Neural cell (in vitro differentiated cells): ENCODE measurements around the gene MAD2L1.

ENCODE experiments used
- EZH2 ChIP-seq: fragments of 200-600, 300-800 bp; shearing (Covaris generic), sonication (generic); IDR thresholded peaks from 2 replicates; pipeline ENCODE4 v1.6.1; 2014; ENCODE audit warnings: antibody characterized with exemption, low read length, borderline replicate concordance, mild to moderate bottlenecking; ENCODE audit not compliant: insufficient read depth, poor library complexity, severe bottlenecking
- POLR2AphosphoS5 ChIP-seq: IDR thresholded peaks from 2 replicates; pipeline ENCODE4 v1.6.1; 2012
- TAF1 ChIP-seq: IDR thresholded peaks from 2 replicates; pipeline ENCODE4 v1.6.1; 2012; ENCODE audit warnings: low read depth
- TF ChIP-seq, protein P1 (sequence below): fragments of 450-650 bp; IDR thresholded peaks from 2 replicates; pipeline ENCODE4 v1.5.1; 2014; ENCODE audit warnings: antibody characterized with exemption, mild to moderate bottlenecking, moderate library complexity; ENCODE audit not compliant: poor library complexity, severe bottlenecking
- TF ChIP-seq, protein P2 (sequence below): IDR thresholded peaks from 2 replicates; pipeline ENCODE4 v1.6.1; 2012; ENCODE audit warnings: borderline replicate concordance

DNA sequence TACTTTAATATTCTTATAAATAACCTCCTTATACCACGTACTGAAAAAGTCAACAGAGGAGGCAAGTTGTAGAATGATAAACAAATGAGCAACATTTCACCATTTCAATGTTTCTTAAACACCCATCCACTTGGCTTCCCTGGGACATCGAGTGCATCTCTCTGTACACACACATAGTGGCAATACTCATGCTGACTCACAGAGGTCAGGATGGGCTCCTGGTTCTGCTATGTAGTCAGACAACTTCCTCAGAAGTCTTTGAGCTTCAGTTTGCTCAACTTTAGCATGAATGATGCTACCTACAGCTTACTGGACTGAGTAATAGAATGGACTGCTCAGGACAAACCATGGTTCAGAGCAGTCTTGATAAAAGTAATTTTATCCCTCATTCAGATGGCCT lies 56.9 kb downstream of the MAD2L1 start:
- TF ChIP-seq, protein P1, sequence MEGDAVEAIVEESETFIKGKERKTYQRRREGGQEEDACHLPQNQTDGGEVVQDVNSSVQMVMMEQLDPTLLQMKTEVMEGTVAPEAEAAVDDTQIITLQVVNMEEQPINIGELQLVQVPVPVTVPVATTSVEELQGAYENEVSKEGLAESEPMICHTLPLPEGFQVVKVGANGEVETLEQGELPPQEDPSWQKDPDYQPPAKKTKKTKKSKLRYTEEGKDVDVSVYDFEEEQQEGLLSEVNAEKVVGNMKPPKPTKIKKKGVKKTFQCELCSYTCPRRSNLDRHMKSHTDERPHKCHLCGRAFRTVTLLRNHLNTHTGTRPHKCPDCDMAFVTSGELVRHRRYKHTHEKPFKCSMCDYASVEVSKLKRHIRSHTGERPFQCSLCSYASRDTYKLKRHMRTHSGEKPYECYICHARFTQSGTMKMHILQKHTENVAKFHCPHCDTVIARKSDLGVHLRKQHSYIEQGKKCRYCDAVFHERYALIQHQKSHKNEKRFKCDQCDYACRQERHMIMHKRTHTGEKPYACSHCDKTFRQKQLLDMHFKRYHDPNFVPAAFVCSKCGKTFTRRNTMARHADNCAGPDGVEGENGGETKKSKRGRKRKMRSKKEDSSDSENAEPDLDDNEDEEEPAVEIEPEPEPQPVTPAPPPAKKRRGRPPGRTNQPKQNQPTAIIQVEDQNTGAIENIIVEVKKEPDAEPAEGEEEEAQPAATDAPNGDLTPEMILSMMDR: no peak
- TF ChIP-seq EZH2: no peak
- TF ChIP-seq, protein P2, sequence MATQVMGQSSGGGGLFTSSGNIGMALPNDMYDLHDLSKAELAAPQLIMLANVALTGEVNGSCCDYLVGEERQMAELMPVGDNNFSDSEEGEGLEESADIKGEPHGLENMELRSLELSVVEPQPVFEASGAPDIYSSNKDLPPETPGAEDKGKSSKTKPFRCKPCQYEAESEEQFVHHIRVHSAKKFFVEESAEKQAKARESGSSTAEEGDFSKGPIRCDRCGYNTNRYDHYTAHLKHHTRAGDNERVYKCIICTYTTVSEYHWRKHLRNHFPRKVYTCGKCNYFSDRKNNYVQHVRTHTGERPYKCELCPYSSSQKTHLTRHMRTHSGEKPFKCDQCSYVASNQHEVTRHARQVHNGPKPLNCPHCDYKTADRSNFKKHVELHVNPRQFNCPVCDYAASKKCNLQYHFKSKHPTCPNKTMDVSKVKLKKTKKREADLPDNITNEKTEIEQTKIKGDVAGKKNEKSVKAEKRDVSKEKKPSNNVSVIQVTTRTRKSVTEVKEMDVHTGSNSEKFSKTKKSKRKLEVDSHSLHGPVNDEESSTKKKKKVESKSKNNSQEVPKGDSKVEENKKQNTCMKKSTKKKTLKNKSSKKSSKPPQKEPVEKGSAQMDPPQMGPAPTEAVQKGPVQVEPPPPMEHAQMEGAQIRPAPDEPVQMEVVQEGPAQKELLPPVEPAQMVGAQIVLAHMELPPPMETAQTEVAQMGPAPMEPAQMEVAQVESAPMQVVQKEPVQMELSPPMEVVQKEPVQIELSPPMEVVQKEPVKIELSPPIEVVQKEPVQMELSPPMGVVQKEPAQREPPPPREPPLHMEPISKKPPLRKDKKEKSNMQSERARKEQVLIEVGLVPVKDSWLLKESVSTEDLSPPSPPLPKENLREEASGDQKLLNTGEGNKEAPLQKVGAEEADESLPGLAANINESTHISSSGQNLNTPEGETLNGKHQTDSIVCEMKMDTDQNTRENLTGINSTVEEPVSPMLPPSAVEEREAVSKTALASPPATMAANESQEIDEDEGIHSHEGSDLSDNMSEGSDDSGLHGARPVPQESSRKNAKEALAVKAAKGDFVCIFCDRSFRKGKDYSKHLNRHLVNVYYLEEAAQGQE: no peak
- TF ChIP-seq TAF1: no peak
- no peak for TF ChIP-seq POLR2AphosphoS5
